RWPE1 (cell line): Measurements from ENCODE around the gene SLC25A27.

ENCODE experiments used
- CTCF ChIA-PET: fragments of 350-600 bp; sonication (Branson Sonifier 250); formaldehyde crosslinking; extraction: SDS; loops from one replicate; lab custom pipeline; 2021; lab: Yijun Ruan, JAX
- POLR2A ChIA-PET: fragments of 400-600 bp; formaldehyde crosslinking; extraction: SDS; loops from one replicate; lab custom pipeline; 2020; ENCODE audit warnings: antibody characterized with exemption; ENCODE audit not compliant: low non-redundant PET; lab: Yijun Ruan, JAX
- DNase-seq: peaks from one replicate; pipeline ENCODE4 v3.0.0; 2012; ENCODE audit warnings: low spot score
- H3K27ac ChIP-seq: fragments of 450-650 bp; 2 replicates; pipeline ENCODE4 v1.5.1; 2017
- TF ChIP-seq, protein P1 (sequence below): fragments of 450-650 bp; conservative IDR thresholded peaks from 2 replicates; pipeline ENCODE4 v1.5.1; 2017; ENCODE audit warnings: low read depth, mild to moderate bottlenecking

The SLC25A27 gene

GRCh38 chr6:46719099-46719498, 66.3 kb downstream of the SLC25A27 start:
- POLR2A ChIA-PET, result no interaction called here
- TF ChIP-seq, protein P1, sequence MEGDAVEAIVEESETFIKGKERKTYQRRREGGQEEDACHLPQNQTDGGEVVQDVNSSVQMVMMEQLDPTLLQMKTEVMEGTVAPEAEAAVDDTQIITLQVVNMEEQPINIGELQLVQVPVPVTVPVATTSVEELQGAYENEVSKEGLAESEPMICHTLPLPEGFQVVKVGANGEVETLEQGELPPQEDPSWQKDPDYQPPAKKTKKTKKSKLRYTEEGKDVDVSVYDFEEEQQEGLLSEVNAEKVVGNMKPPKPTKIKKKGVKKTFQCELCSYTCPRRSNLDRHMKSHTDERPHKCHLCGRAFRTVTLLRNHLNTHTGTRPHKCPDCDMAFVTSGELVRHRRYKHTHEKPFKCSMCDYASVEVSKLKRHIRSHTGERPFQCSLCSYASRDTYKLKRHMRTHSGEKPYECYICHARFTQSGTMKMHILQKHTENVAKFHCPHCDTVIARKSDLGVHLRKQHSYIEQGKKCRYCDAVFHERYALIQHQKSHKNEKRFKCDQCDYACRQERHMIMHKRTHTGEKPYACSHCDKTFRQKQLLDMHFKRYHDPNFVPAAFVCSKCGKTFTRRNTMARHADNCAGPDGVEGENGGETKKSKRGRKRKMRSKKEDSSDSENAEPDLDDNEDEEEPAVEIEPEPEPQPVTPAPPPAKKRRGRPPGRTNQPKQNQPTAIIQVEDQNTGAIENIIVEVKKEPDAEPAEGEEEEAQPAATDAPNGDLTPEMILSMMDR, result no peak
- H3K27ac ChIP-seq, result no peak overlapping the region
- CTCF ChIA-PET, result interaction anchor here (1.1 kb wide), 1 partner anchor 15 kb away, joined by 3 read pairs; no protein-coding TSS in a partner anchor
- DNase-seq, result peak; percentile 88

DNA sequence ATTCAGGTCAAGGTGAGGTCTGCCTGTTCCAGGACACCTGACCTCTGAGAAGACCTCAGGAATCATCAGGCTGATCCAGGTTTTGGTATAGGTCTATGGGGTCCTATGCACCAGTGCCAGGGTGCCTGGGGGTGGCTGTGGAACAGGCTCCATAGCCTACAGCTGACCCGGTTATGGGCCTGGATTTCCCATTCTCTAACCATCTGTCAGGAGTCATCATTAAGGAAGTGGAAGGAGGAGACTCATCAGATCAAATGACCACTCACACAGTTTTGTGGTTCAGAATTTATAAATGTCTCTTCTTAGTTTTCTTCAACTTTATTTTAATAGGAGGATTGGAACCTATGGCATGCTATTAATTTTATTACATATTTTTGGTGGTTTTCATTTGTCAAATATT, 67.6 kb downstream of the SLC25A27 start:
- ChIA-PET POLR2A (no interaction called here), CTCF (interaction anchor here (0.6 kb wide), 1 partner anchor 707 kb away, joined by 3 read pairs; no protein-coding TSS in a partner anchor)
- TF ChIP-seq, protein P1, result no peak
- no peak overlapping the region for H3K27ac ChIP-seq
- no peak for DNase-seq
